Stimulated activated CD8-positive, alpha-beta memory T cell treated with anti-CD3 and anti-CD28 coated beads, Interleukin-12 subunit alpha, Interleukin-12 subunit beta, amount 100 ng/mL, for 24 hours (primary cell): Measurements from ENCODE around the gene FKBP4.

ENCODE experiments used
- DNase-seq: peaks from one replicate; pipeline ENCODE4 v3.0.0-alpha.2; 2020; ENCODE audit errors: extremely low read depth

Gene FKBP4

DNA sequence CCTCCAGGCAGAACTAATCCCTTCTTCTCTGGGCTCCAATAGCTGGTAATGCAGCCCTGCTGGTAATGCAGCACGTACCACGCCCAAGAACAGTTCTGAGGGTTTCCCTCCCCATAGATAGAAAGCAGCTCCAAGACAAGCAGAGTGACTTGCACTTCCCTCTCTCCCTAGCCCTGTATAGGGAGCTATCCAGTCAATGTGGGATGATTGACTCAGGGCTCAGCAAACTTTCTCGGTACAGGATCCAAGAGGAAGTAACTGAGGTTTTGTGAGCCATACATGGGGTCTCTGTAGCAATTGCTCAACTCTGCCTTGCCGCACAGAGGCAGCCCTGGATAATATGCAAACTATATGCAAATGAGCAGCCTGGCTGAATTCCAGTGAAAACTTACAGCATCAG, 15.5 kb upstream of the FKBP4 start:
- DNase-seq, result no peak

DNA sequence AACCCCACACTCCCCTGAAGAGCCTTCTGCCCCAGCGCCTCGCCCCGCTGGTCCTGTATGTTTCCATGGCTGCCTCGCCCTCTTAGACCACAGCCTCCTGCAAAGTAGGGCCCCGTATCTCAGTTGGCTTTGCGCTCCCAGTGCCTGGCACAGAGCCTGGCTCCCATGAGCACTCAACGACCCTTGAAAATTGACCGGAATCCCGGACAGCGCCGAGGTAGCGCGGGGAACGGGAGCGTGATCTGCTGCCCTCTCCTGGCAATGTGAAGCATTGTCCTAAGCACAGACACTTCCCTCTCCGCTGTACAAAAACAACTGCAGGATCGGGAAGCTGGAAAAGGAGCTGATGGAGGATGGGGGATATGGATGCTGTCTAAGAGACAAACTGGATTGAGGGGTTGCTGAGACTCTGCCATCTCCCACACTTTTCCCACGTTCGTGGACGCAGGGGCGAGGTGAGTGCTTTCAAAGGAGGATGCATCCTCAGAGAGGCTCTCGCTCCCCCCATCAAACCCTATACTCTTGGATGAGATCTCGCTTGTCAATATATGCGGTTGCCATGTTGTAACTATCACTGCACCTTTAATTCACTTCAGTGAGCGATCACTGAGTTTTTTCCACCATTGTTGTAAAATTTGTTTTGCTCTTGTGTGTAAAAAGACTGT, 10.7 kb upstream of the FKBP4 start:
- no peak for DNase-seq

DNA sequence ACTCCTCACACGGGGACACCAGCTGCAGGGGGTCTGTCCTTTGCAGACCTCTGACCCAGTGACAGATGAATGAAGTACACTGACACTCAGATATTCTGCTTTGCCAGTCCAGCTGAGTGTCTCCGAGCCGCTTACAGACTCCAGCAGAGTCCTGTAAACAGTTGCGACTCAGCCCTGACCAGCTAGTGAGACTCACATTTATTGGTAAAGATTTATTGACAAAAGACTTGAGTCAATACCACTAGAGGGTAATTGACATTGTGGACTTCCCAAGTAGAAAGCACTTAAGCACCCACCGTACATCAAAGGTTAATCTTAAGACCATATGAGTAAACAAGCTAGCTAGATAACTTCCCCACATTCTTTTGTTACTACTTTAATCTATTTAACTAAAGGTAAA, 9.8 kb upstream of the FKBP4 start:
- no peak for DNase-seq

DNA sequence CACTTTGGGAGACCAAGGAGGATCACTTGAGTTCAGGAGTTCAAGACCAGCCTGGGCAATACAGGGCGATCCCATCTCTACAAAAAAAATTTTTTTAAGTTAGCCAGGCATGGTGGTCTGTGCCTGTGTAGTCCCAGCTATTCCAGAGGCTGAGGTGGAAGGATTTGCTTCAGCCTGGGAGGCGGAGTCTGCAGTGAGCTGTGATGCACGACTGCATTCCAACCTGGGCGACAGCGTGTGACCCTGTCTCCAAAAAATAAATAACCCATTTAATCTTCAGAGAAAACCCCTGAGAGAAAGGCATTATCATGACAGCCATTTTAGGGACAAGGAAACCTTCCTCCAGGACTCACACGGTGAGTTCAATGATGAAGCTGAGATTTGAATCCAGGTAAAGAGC, 3.7 kb upstream of the FKBP4 start:
- no peak for DNase-seq

DNA sequence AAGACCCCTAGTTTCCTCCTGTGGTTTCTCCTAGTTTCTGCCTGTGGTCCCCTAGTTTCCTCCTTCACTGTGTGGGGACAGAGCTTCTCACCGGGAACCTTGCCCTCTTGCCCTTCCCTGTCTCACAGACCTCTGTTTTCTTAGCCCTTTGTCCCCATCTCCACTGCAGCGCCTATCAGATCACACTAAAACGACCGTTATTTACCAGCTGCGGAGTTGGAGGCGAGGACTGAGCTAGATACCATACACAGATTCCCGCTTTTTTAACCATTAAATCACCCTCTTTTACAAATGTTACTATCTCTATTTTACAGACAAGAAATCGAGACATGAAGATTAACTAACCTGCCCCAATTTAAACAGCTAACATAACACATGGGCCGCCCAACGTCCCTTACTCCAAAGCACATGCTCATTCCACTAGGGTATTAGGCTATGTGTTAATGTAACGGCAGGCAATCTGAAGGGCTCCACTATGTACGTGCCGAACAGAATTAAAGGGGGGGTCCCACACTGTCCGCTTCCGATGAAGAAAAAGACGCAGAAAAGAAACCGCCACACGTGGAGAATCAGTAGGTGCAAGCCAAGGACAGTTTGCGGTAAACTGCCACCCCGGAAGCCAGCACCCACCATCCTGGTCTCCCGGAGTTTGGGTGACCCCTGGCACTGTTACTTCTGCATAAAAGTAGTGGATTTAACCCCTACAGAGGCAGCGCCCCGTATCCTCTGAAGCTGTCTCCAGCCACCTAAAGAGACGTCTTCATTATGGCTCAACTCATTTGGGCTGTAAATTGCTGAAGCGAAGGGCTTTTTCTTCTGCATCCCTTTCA, 1.9 kb upstream of the FKBP4 start:
- no peak for DNase-seq

DNA sequence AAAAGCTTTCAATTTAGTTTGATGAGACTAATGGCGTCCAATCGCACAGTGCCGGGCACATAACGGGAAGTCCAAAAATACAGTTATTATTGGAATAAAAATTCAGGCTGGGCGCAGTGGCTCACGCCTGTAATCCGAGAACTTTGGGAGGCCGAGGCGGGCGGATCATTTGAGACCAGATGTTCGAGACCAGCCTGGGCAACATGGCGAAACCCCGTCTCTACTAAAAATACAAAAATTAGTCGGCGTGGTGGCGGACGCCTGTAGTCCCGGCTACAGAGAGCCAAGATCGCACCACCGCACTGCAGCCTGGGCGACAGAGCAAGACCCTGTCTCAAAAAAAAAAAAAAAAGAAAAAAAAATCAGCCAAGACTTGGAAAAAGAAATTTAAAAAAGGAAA, 1.2 kb upstream of the FKBP4 start:
- no peak for DNase-seq

DNA sequence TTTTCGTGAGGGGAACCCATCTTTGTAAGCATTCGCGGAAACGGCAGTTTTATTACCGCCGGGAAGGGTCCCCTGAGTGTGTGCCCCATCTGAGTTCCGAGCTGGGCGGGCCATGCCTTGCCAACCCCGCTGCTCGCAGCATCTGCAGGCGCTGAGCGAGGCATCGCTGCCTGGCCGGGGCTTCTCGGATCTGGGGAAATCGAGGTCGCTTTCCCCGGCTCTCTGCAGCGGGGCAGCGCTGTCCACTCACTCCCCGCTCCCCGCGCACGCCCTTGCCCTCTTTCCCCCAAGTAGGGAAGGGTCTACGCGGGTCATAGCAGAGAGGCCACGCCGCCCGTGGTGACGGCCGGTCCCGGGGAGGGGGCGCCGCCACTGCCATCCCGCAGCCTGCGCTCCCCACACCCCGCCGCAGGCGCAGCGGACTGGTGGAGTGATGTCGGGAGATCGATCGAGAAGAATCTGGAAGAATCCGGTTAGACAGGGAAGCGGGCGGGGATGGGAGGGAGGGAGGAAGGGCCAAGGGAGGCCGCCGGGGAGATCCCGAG, 507 bp upstream of the FKBP4 start:
- no peak for DNase-seq

DNA sequence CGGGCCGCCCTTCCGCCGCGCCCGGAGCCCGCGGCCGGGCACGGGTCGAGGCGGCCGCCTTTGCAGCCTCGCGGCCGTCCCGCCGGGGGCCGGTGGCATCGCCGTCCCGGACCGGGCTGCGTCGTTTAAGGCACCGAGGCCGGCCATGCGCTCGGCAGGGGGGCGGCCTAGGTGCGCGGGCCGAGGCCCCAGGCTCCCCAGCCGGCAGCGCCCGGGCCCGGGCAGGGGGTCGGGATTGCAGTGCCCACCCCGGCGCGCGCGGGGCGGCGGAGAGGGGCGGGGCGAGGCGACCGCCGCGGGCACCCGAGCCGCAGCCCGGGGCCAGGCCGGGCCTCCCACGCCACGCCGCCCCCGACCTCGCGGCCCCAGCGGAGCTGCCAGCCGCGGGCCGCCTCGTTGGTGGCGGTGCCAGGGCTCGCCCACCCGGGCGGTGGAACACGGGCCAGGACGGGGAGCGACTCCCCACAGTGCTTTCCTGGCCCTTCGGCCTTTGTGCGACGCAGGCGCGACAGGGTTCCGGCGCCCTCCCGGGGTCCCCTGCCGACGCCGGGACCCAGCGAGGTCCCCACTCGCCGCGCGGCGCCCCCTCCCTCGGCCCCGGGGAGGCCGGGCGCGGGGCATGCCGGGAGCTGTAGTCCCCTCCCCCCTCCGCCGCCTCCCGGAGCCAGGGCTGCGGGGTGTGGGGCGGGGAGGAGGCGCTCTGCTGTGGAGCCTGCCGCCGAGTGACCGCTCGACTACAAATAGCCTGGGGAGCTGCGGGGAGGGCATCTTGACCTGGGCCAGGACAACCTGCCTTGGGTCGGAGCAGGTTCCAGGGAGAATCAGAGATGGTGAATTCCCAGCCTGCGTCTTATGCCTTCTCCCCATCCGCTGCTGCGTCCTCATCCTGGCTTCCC, 769 bp downstream of the FKBP4 start:
- DNase-seq, result peak; percentile 46

DNA sequence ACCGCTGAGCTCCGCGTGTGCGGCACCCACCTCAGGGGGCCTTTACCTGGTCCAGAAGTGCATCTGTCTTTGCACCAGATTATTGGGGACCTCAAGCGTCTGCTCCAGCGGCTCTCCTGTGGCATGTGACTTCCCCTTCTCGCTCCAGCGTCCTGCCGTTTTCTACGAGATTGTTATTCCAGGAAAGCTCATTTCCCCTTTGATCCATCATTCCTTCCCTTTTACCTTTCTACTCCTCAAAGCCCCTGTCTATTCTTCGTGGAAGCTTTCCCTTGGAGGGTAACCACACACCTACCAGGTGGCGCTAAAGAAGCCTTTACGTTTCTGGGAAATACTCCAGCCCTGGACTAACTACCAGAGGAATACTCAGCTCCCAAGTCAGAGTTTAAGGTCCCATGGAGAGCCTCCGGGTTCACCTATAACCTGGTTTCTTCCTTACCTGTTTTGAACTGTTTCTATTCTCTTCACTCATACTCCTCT, 1.5 kb downstream of the FKBP4 start:
- DNase-seq, result no peak

DNA sequence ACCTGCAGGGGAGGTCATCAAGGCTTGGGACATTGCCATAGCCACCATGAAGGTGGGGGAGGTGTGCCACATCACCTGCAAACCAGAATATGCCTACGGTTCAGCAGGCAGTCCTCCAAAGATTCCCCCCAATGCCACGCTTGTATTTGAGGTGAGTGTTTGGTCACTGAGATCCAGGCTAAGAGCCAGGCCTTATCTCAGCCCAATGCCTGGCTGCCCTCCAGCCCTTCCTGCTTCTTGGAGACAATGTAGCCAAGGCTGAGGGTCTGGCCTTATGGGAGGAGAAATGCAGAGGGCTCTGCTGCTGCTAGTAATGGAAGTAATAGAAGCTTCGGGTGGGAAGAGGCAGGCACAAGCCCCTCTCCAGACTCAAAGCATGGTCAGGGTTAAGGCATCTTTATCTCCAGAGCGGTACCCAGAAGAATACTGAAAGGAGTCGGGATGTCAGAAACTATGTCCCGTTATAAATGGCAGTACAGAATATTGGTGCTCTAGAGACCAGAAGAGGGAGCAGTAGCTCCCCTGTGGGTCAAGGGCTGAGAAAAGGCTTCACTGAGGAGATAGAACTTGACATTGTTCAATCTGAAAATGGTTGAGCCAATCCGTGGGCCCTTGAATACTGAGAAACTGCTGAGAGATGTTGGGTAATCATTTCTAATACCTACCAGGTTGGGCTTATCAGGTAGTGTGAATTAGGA, 3.1 kb downstream of the FKBP4 start:
- DNase-seq, result no peak

DNA sequence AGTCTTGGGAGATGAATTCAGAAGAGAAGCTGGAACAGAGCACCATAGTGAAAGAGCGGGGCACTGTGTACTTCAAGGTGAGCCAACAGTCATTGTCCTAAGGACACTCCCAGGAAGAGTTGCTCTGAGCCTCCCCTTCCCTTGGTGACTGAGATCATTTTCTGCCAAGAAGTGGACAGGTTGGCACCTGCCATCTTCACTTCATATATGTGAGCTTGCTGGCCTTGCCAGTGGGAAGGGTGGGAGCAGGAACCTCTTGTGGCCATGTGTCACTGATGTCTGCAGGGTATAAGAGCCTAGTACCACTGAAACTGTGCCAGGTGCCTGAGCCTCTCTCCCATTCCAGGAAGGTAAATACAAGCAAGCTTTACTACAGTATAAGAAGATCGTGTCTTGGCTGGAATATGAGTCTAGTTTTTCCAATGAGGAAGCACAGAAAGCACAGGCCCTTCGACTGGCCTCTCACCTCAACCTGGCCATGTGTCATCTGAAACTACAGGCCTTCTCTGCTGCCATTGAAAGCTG, 5.3 kb downstream of the FKBP4 start:
- DNase-seq, result no peak

DNA sequence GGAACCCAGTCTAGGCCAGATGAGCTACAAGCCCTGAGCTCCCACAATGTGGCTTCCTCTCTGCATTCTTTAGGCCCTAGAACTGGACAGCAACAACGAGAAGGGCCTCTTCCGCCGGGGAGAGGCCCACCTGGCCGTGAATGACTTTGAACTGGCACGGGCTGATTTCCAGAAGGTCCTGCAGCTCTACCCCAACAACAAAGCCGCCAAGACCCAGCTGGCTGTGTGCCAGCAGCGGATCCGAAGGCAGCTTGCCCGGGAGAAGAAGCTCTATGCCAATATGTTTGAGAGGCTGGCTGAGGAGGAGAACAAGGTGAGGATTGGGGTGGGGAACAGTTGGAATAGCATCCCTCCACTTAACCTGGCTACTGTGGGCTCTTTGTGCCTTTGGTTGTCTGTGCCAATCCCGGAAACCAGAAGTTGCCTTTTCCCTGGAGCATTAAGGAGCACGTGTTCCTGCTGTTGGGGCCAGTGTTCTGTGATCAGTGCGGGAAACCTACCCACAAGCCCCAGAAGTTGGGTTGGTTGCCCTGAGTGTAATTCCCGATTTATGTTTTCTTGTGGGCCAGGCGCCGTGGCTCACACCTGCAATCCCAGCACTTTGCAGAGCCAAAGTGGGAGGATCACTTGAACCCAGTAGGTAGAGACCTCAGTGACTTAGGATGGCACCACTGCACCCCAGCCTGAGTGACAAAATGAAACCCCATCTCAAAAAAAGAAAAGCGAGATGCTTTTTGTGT, 6.4 kb downstream of the FKBP4 start:
- no peak for DNase-seq

DNA sequence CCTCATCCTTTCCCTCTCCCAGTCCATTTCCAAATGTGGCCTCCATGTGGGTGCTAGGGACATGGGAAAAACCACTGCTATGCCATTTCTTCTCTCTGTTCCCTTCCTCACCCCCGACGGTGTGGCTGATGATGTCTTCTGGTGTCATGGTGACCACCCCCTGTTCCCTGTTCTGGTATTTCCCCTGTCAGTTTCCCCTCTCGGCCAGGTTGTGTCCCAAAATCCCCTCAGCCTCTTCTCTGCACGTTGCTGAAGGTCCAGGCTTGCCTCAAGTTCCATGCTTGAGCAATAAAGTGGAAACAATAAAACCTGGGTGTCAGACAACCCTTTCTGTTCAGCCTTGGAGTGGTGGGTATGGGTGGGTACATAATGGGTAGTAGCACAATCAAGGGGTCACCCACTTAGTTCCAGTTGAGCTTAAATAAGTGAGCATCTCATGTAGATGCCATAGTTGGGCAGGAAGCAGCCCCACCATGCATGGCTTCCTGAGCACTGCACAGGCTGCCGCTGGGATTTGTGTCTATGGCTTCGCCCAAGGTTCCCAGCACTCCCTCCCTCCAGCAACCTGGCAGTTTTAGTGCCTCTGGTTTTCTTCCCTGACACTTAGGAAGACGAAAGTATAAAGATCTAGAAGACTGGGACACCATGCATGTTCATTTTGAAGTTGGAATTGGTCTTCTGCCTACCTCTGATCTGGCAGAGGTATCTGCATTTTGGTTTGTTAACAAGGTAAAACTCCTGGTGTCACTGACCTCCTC, 9.0 kb downstream of the FKBP4 start:
- DNase-seq, result no peak

DNA sequence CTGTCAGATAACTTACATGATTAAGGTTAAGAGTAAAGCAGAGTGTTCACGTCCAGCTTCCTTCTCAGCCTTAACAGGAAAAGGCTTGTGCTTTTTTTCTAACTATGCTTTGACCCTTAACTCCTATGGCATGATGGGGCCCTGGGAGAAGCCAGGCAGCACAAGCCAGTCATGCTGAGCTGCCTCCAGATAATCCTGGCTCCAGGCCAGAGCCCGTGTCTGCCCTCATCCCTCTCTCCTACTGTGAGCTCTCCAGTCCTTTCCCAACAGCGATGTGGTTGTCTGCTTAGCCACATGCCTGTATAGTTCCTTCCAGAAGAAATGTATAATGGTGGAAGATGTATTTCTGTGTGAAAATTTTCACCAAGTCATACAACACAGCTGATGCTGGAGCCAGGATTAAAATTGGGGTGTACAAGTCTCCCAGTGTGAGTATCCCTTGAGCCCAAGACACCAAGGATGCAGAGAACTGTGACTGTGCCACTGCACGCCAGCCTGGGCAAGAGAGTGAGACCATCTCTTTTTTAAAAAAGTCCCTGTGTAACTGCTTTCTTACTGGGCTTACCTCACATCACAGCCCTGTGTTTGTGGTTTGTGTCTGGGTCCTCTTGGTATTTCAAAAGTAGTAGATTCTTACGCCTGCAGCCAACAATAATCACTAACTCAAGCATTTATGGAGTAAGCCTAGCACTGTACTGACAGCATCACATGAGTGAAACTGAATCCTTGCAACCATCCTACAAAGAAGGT, 9.8 kb downstream of the FKBP4 start:
- DNase-seq, result no peak

DNA sequence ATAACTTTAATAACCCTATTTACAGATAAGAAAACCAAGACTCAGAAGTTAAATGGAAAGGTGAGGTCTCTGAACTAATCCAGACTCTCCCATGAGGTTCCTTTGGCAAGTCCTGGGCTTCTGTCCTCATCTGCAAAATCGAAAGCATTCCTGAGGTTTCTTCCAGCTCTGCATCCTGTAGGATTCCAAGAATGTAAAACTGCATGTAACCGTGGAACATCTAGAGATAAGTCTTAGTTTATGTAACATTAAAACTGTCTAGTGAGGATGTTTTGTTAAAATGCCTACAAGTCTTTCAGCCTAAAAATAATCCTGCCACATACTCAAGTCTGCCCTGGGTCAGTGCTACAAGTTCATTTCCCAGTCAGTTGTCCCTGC, 10.4 kb downstream of the FKBP4 start:
- no peak for DNase-seq

DNA sequence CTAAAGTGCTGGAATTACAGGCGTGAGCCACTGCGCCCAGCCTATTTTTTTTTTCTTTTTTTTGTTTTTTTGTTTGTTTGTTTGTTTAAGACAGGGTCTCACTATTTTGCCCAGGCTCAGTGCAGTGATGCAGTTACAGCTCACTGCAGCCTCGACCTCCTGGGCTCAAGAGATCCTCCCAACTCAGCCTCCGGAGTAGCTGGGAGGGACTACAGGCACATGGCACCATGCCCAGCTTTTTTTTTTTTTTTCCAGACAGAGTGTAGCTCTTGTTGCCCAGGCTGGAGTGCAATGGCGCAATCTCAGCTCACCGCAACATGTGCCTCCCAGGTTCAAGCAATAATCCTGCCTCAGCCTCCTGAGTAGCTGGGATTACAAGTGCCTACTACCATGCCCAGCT, 11.9 kb downstream of the FKBP4 start:
- no peak for DNase-seq

DNA sequence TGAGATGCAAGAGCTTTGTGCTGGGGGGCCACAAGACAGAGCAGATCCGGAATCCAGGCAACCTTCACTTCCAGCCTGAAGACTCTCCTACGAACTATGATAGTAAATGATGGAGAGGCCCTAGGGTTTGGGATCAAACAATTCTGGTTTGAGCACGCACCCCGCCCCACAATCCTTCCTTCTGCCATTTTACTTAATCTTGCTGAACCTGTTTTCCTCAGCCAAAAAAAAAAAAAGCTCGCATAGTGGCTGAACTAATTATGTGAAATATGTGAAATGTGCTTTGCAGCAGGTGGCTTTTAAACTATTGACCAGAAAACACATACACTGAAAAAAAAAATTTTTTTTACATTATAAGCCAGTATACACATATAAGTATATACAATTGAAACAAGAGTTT, 17.0 kb downstream of the FKBP4 start:
- DNase-seq, result no peak

DNA sequence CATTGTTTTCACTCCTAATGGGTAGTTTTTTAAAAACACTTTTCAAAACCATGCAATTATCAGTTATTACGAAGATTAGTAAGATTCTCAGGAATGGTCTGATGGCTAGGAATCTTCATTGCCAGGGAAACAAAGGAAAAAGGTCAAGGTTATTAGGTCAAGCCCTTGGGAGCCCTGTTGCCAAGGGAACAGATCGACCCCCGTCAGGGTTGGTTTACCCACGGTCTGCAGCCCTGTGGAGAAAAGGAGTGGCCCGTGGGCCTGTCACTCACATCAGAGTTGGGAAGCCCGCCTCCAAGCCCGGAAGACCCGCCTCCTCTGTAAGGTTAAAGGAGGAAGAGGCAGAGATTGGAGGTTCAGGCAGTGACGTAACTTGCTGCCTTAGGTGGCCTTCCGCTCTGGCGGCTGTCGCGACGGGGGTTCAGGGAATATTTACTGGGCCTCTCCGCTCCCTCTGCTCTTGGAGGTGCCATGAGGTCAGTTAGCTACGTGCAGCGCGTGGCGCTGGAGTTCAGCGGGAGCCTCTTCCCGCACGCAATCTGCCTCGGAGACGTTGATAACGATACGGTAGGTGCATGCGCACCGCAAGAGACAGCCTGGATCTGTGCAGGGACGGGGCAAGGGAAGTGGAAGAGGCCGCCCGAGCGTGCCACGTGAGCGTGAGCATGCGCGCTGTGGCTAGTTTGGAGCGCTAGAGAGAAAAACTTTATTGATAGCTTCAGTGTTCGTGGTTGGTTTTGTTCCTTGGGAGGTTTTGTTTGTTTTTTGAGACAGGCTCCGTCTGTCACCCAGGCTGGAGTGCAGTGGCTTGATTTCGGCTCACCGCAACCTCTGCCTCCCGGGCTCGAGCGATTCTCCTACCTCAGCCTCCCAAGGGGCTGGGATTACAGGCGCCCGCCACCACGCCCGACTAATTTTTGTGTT, 17.8 kb downstream of the FKBP4 start, which contains the start of gene ITFG2:
TSS of gene ITFG2 (plus strand) at position 379 of the 924 bp plus-strand sequence. CDS start at position 472, 93 bp downstream.
- DNase-seq, result peak; percentile 92
